ENCODE data around the gene VAT1. TPM values are rescaled to one million over a fixed set of nuclear protein-coding genes. Genes with fewer than 3 reads are reported as not detected.
"Not testable (repeated sequence)": the region's sequence is repeated elsewhere in the genome, so short reads cannot be mapped to it uniquely, and the experiment has no call there.

VAT1 gene
- total and polyA plus RNA-seq, 7 donors: 43.0 to 164 (median 85.9) TPM

- peak; percentile 94 for DNase-seq
- WGBS, 2 donors: 13 to 25% methylated on average over 18 of the region's 18 CpGs
- Histone ChIP-seq H3K36me3 (peaks cover 0 to 29% (median 16%) of the 10 kb centered on the region in 4 donors), H3K4me1 (peaks cover 0 to 32% (median 24%) of the 10 kb centered on the region in 4 donors), H3K9me3 (no peaks in the 10 kb centered on the region), H3K4me3 (peak within 1 kb of the TSS; percentile 58 to 75 (median 72)), H3K27ac (peak within 1 kb of the TSS; percentile 89 to 92 (median 91)), H3K27me3 (no peaks in the 10 kb centered on the region)
- intact Hi-C loops (cut with DNase I): no loop called here
- TF ChIP-seq POLR2AphosphoS5 (IDR thresholded peaks at IDR 0.05): peak; percentile 41 to 83 (median 78)
- no peak for TF ChIP-seq EP300 (IDR thresholded peaks at IDR 0.05)
- TF ChIP-seq POLR2A (IDR thresholded peaks at IDR 0.05): no peak
- peak in 1 of 4 experiments; percentile 28 for TF ChIP-seq CTCF (IDR thresholded peaks at IDR 0.05)
Observed at GRCh38 chr17:43006639-43007551, 15.3 kb downstream of the VAT1 start, which contains the start of gene IFI35. IFI35 (plus strand) TSS chr17:43006784; CDS start chr17:43006948, 164 bp downstream.

DNA sequence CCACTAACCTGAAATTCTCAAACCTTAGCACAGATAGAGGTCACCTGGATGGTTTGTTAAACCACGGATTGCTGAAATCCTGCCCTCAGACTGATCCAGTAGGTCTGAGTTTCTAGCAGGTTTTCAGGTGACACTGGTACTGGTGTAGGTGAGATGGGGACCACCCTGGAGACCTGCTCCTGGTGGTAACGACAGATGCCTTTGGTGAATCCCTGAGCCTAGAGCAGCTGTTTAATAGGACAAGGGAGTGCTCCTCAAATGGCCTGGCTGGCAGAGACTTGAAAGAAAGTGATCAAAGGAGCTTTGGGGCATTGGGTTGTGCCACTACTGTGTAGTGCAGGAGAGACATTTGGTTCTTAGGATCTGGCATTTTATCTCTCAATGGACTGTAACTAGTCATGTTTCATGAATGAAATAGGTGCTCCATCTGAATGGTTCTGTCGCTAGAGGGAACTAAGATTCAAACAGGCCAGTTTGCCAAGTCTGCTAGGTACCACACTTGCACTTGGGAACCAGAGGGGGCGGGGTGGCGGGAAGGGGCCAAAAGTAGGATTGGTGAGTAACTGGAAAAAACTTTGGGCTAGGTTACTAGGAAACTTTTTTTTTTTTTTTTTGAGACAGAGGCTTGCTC, 18.5 kb downstream of the VAT1 start:
- Histone ChIP-seq H3K4me1 (peaks cover 0 to 33% (median 33%) of the 10 kb centered on the region in 4 donors), H3K9me3 (no peaks in the 10 kb centered on the region), H3K4me3 (no peak overlapping the region), H3K27me3 (no peaks in the 10 kb centered on the region), H3K36me3 (peaks cover 5 to 57% (median 34%) of the 10 kb centered on the region in 4 donors), H3K27ac (peak overlapping the region in 3 of 4 donors; percentile 5 to 34 (median 10))
- no peak for DNase-seq
- 80 to 90% methylated on average over 5 of the region's 5 CpGs for WGBS, 2 donors
- intact Hi-C loops (cut with DNase I): no loop called here
- no peak for TF ChIP-seq POLR2A (IDR thresholded peaks at IDR 0.05)
- no peak for TF ChIP-seq CTCF (IDR thresholded peaks at IDR 0.05)
- TF ChIP-seq POLR2AphosphoS5 (IDR thresholded peaks at IDR 0.05): no peak
- no peak for TF ChIP-seq EP300 (IDR thresholded peaks at IDR 0.05)

DNA sequence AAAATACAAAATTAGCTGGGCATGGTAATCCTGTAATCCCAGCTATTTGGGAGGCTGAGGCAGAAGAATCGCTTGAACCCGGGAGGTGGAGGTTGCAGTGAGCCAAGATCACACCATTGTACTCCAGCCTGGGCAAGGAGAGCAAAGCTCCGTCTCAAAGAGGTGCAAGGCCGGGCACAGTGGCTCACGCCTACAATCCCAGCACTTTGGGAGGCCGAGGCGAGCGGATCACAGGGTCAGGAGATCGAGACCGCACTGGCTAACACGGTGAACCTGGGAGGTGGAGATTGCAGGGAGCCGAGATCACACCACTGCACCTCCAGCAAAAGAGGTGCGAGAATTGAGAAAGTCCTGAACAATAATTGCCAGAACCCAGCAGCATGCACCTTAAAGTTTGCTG, 21.3 kb downstream of the VAT1 start:
- H3K27ac ChIP-seq; DNase-seq; intact Hi-C loops (cut with DNase I); H3K9me3 ChIP-seq; H3K27me3 ChIP-seq; H3K4me3 ChIP-seq: not testable (repeated sequence)
- Histone ChIP-seq H3K4me1 (peaks cover 0 to 22% (median 22%) of the 10 kb centered on the region in 4 donors), H3K36me3 (peaks cover 5 to 57% (median 34%) of the 10 kb centered on the region in 4 donors)
- WGBS, 2 donors: 95 to 96% methylated on average over 13 of the region's 13 CpGs

GRCh38 chr17:42999003-42999525, 23.1 kb downstream of the VAT1 start:
- DNase-seq: no peak
- Histone ChIP-seq H3K36me3 (peaks cover 5 to 52% (median 34%) of the 10 kb centered on the region in 4 donors), H3K4me3 (peak overlapping the region; percentile 66 to 88 (median 79)), H3K27ac (peak overlapping the region; percentile 93 to 97 (median 94)), H3K27me3 (no peaks in the 10 kb centered on the region), H3K4me1 (peaks cover 0 to 22% (median 22%) of the 10 kb centered on the region in 4 donors), H3K9me3 (no peaks in the 10 kb centered on the region)
- TF ChIP-seq EP300 (IDR thresholded peaks at IDR 0.05) (no peak), POLR2AphosphoS5 (IDR thresholded peaks at IDR 0.05) (no peak), CTCF (IDR thresholded peaks at IDR 0.05) (no peak), POLR2A (IDR thresholded peaks at IDR 0.05) (no peak)
- intact Hi-C loops (cut with DNase I): loop anchor here (2.0 to 5.0 kb wide), 3 partner anchors 18 to 172 kb away; partner anchors contain the start of genes AOC2, NBR1, PTGES3L and RUNDC1
- 6 to 15% methylated on average over 10 of the region's 10 CpGs for WGBS, 2 donors

Data from sigmoid colon (tissue), 7 donors.